ENCODE data around the gene DSG2.

DNA sequence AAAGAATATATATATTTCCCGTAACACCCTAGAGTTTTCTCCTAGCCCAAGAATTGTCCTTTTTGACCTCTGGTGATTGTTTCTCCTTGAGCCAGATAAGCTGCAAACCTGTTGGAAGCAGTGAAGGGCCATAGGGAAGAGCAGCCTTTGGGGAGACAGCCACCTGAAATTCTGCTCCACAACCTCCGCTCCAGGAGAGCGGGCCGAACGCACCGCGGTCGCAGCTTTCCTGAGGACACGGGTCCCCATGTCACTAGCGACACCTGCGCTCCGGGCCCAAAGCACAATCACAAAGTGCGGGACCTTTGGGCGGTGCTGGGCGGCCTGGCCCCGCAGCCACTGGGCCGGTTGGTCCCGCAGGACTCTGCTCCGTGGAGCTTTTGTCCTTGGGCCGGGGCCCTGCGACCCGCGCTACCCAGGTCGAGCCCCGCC, 557 bp upstream of the DSG2 start:
- TF ChIP-seq, protein P1, sequence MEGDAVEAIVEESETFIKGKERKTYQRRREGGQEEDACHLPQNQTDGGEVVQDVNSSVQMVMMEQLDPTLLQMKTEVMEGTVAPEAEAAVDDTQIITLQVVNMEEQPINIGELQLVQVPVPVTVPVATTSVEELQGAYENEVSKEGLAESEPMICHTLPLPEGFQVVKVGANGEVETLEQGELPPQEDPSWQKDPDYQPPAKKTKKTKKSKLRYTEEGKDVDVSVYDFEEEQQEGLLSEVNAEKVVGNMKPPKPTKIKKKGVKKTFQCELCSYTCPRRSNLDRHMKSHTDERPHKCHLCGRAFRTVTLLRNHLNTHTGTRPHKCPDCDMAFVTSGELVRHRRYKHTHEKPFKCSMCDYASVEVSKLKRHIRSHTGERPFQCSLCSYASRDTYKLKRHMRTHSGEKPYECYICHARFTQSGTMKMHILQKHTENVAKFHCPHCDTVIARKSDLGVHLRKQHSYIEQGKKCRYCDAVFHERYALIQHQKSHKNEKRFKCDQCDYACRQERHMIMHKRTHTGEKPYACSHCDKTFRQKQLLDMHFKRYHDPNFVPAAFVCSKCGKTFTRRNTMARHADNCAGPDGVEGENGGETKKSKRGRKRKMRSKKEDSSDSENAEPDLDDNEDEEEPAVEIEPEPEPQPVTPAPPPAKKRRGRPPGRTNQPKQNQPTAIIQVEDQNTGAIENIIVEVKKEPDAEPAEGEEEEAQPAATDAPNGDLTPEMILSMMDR (IDR thresholded peaks at IDR 0.05; ENCODE audit: borderline replicate concordance, extremely low read depth, low read length, poor library complexity, severe bottlenecking) = no peak
- no peak for TF ChIP-seq EZH2 (IDR thresholded peaks at IDR 0.05; ENCODE audit: borderline replicate concordance, low read depth, low read length, severe bottlenecking)
